Endothelial cell of umbilical vein (primary cell): ENCODE data around the gene ZBTB39. TPM values are rescaled to one million over a fixed set of nuclear protein-coding genes. Genes with fewer than 3 reads are reported as not detected.

Source experiments
- BruUV-seq: library from RNA; stranded (reverse); fragments of 400-500 nt; replicated peaks from 2 replicates; lab custom pipeline; 2021; lab: Mats Ljungman, UMichigan
- CTCF ChIA-PET: fragments of 300-600, 350-600 bp; sonication (Branson Sonifier 250); formaldehyde crosslinking; loops from one replicate; lab custom pipeline; 2021; ENCODE audit warnings: antibody characterized with exemption, inconsistent platforms; lab: Charles Lee
- POLR2A ChIA-PET: fragments of 300-600, 350-600 bp; sonication (Branson Sonifier 250); formaldehyde crosslinking; loops from one replicate; lab custom pipeline; 2021; ENCODE audit warnings: antibody characterized with exemption, inconsistent platforms; lab: Charles Lee
- DNase-seq: peaks from one replicate; pipeline ENCODE4 v3.0.0-alpha.2; 2011; ENCODE audit warnings: low read depth, low spot score
- FAIRE-seq: peaks from 2 replicates; lab custom pipeline; 2011; peaks lifted over from hg19 to GRCh38; lab: Jason Lieb, UNC
- H2AFZ ChIP-seq: 2 replicates; pipeline ENCODE4 v1.6.0; 2012; ENCODE audit warnings: low read depth, low read length, control low read depth, inconsistent platforms
- H3K27ac ChIP-seq: 2 replicates; pipeline ENCODE4 v1.5.1; 2011; ENCODE audit warnings: low read depth, mild to moderate bottlenecking, control low read depth, low read length, moderate library complexity; ENCODE audit not compliant: insufficient read depth
- H3K27me3 ChIP-seq, 2 experiments: 2 replicates each; pipeline versions ENCODE4 v1.6.0 to v1.6.1; 2011; ENCODE audit warnings: low read length in 2 of 2, mixed read lengths in 1 of 2; ENCODE audit not compliant: control insufficient read depth in 2 of 2, insufficient read depth in 2 of 2
- H3K36me3 ChIP-seq, 2 experiments: 2 replicates in 1 of 2; 3 replicates in 1 of 2; pipeline ENCODE4 v1.5.1; 2011; ENCODE audit warnings: low read length in 2 of 2, mild to moderate bottlenecking in 1 of 2, moderate library complexity in 1 of 2; ENCODE audit not compliant: control insufficient read depth in 2 of 2, insufficient read depth in 2 of 2; ENCODE audit errors: extremely low read depth in 1 of 2
- H3K4me1 ChIP-seq: 3 replicates; pipeline ENCODE4 v1.5.1; 2011; ENCODE audit warnings: mild to moderate bottlenecking, low read length; ENCODE audit not compliant: control insufficient read depth, insufficient read depth; ENCODE audit errors: extremely low read depth
- H3K4me2 ChIP-seq: 2 replicates; pipeline ENCODE4 v1.6.1; 2011; ENCODE audit warnings: low read length, control low read depth, mixed read lengths; ENCODE audit not compliant: insufficient read depth
- H3K4me3 ChIP-seq, 3 experiments: fragments of 200-600 bp in 1 of 3; sonication (generic), shearing (Covaris generic) in 1 of 3; replicated peaks in 1 of 3; 2 replicates each; pipeline ENCODE4 v1.5.1; 2011 to 2016; ENCODE audit warnings: control low read depth in 3 of 3, low read length in 3 of 3, mild to moderate bottlenecking in 2 of 3, inconsistent platforms in 1 of 3, low read depth in 1 of 3, moderate library complexity in 1 of 3; ENCODE audit not compliant: insufficient read depth in 1 of 3
- H3K79me2 ChIP-seq: 2 replicates; pipeline ENCODE4 v1.6.0; 2012; ENCODE audit warnings: low read length, inconsistent platforms; ENCODE audit not compliant: control insufficient read depth, insufficient read depth
- H3K9ac ChIP-seq: replicated peaks from 2 replicates; pipeline ENCODE3; 2011; ENCODE audit warnings: low read length, control low read depth; ENCODE audit not compliant: insufficient read depth; ENCODE audit errors: extremely low read depth
- H3K9me1 ChIP-seq: replicated peaks from 3 replicates; pipeline ENCODE4 v1.6.0; 2011; ENCODE audit warnings: mild to moderate bottlenecking, low read length; ENCODE audit not compliant: control insufficient read depth, insufficient read depth; ENCODE audit errors: extremely low read depth
- H3K9me3 ChIP-seq: replicated peaks from 2 replicates; pipeline ENCODE4 v1.5.1; 2012; ENCODE audit warnings: low read length, inconsistent platforms; ENCODE audit not compliant: control insufficient read depth, insufficient read depth
- H4K20me1 ChIP-seq: replicated peaks from 2 replicates; pipeline ENCODE3; 2011; ENCODE audit warnings: mild to moderate bottlenecking, low read length; ENCODE audit not compliant: control insufficient read depth, insufficient read depth; ENCODE audit errors: extremely low read depth
- EZH2 ChIP-seq: IDR thresholded peaks from 2 replicates; pipeline ENCODE4 v1.6.1; 2012; ENCODE audit warnings: borderline replicate concordance, low read depth, mild to moderate bottlenecking, moderate library complexity, low read length, inconsistent platforms; ENCODE audit not compliant: severe bottlenecking
- FOS ChIP-seq: IDR thresholded peaks from 2 replicates; pipeline ENCODE4 v1.6.1; 2011; ENCODE audit warnings: mild to moderate bottlenecking, low read length, moderate library complexity, borderline replicate concordance; ENCODE audit not compliant: insufficient read depth
- GATA2 ChIP-seq: IDR thresholded peaks from 2 replicates; pipeline ENCODE4 v1.7.0; 2011; ENCODE audit warnings: low read depth, mild to moderate bottlenecking, moderate library complexity, mixed read lengths, low read length; ENCODE audit not compliant: insufficient read length, insufficient read depth
- JUN ChIP-seq: IDR thresholded peaks from 2 replicates; pipeline ENCODE4 v1.6.1; 2011; ENCODE audit warnings: borderline replicate concordance, low read depth; ENCODE audit not compliant: insufficient read length, insufficient read depth
- MYC ChIP-seq: IDR thresholded peaks from one replicate; pipeline ENCODE4 v1.6.1; 2011; ENCODE audit warnings: mild to moderate bottlenecking, low read depth, low read length
- POLR2AphosphoS5 ChIP-seq: IDR thresholded peaks from 2 replicates; pipeline ENCODE4 v1.6.1; 2012; ENCODE audit warnings: low read depth, mild to moderate bottlenecking, control low read depth, low read length, moderate library complexity; ENCODE audit not compliant: insufficient read depth
- dilution Hi-C: fragments of 300-500 bp; cut with MboI; formaldehyde crosslinking; loops from one replicate; pipeline ENCODE4 v1.15.0; 2019; ENCODE audit warnings: low sequenced_read_pairs; ENCODE audit not compliant: extremely low pct_ligation_motif_present
- intact Hi-C: fragments of 100-400 bp; cut with micrococcal nuclease; formaldehyde crosslinking; loops from one replicate; pipeline ENCODE4 v1.10.0; 2022
- polyA plus RNA-seq, 4 experiments: library from polyadenylated mRNA; depleted of rRNA in 3 of 4; stranded (reverse) in 3 of 4; unstranded in 1 of 4; fragments of >200 nt; gene quantifications; 2 replicates each; pipeline versions ENCODE4 v1.2.1 to v1.2.3, GENCODE V29; 2011 to 2012; ENCODE audit warnings: missing spikeins in 1 of 4
- total RNA-seq: library from RNA; stranded (reverse); gene quantifications from 2 replicates; pipeline ENCODE4 v1.2.3, GENCODE V29; 2021
- TF ChIP-seq, protein P1 (sequence below), 2 donors: IDR thresholded peaks; 1 replicate in 1 of 2; 2 replicates in 1 of 2; pipeline ENCODE4 v1.5.1; 2011; ENCODE audit warnings: low read length in 2 of 2, mild to moderate bottlenecking in 2 of 2, moderate library complexity in 2 of 2, control low read depth in 1 of 2, inconsistent platforms in 1 of 2, low read depth in 1 of 2; ENCODE audit not compliant: insufficient read depth in 1 of 2; ENCODE audit errors: extremely low read depth in 1 of 2
- TF ChIP-seq, protein P2 (sequence below): IDR thresholded peaks from 2 replicates; pipeline ENCODE4 v1.6.1; 2011; ENCODE audit not compliant: insufficient read depth, insufficient read length

ZBTB39 gene
- total and polyA plus RNA-seq, 2 donors (not counting 3 experiments of a cell fraction or from before 2014, with no cell fraction given) = 5.9 to 8.5 TPM

GRCh38 chr12:57008178-57008577 is 1.8 kb upstream of the ZBTB39 start:
- Histone ChIP-seq H3K4me1 (peaks cover 8% of the 10 kb centered on the region), H3K27me3 (peaks cover 9 to 14% of the 10 kb centered on the region in 2 experiments), H3K27ac (no peak overlapping the region), H3K9me1 (no peaks in the 10 kb centered on the region), H3K79me2 (peaks cover 17% of the 10 kb centered on the region), H3K4me3 (no peak overlapping the region), H3K9me3 (no peaks in the 10 kb centered on the region), H2AFZ (no peak overlapping the region), H3K36me3 (peaks cover 0 to 11% of the 10 kb centered on the region in 2 experiments), H3K9ac (no peak overlapping the region), H4K20me1 (no peaks in the 10 kb centered on the region), H3K4me2 (no peak overlapping the region)
- ChIA-PET CTCF (interaction anchor here (0.9 to 5.5 kb wide), 7 partner anchors 9 to 116 kb away, joined by 3 to 32 read pairs (median 4); partner anchors contain the start of gene STAT6), POLR2A (no interaction called here)
- DNase-seq (peak; percentile 73), FAIRE-seq (peak; percentile 89)
- intact Hi-C loops = loop anchor here (1.0 kb wide), 3 partner anchors 53 to 175 kb away; no protein-coding TSS in a partner anchor
- dilution Hi-C loops = no loop called here
- TF ChIP-seq, protein P1, sequence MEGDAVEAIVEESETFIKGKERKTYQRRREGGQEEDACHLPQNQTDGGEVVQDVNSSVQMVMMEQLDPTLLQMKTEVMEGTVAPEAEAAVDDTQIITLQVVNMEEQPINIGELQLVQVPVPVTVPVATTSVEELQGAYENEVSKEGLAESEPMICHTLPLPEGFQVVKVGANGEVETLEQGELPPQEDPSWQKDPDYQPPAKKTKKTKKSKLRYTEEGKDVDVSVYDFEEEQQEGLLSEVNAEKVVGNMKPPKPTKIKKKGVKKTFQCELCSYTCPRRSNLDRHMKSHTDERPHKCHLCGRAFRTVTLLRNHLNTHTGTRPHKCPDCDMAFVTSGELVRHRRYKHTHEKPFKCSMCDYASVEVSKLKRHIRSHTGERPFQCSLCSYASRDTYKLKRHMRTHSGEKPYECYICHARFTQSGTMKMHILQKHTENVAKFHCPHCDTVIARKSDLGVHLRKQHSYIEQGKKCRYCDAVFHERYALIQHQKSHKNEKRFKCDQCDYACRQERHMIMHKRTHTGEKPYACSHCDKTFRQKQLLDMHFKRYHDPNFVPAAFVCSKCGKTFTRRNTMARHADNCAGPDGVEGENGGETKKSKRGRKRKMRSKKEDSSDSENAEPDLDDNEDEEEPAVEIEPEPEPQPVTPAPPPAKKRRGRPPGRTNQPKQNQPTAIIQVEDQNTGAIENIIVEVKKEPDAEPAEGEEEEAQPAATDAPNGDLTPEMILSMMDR (IDR thresholded peaks at IDR 0.05; ENCODE audit: extremely low read depth in 1 of 2, insufficient read depth in 1 of 2, low read depth in 1 of 2, low read length in 2 of 2) = peak; percentile 41 to 47
- TF ChIP-seq GATA2 (no peak), FOS (no peak)
- BruUV-seq = no TSS peak

- no TSS peak for BruUV-seq
- Histone ChIP-seq H3K36me3 (peaks cover 0 to 23% of the 10 kb centered on the region in 2 experiments), H3K27ac (no peak overlapping the region), H3K27me3 (peaks cover 1 to 6% of the 10 kb centered on the region in 2 experiments), H2AFZ (peak overlapping the region; percentile 70), H3K4me3 (peak overlapping the region in 1 of 3 experiments; percentile 39), H4K20me1 (no peaks in the 10 kb centered on the region), H3K79me2 (peaks cover 17% of the 10 kb centered on the region), H3K9ac (no peak overlapping the region), H3K4me1 (peaks cover 8% of the 10 kb centered on the region), H3K4me2 (peak overlapping the region; percentile 62), H3K9me1 (no peaks in the 10 kb centered on the region), H3K9me3 (no peaks in the 10 kb centered on the region)
- CTCF ChIA-PET = interaction anchor here (1.6 to 5.5 kb wide), 2 partner anchors 13 to 105 kb away, joined by 4 to 32 read pairs; partner anchors contain the start of gene STAT6
- POLR2A ChIA-PET = no interaction called here
- intact Hi-C loops (no loop called here), dilution Hi-C loops (no loop called here)
- DNase-seq = no peak
- FAIRE-seq = peak; percentile 47
- TF ChIP-seq FOS (no peak), MYC (no peak), JUN (no peak), EZH2 (no peak), POLR2AphosphoS5 (no peak)
- TF ChIP-seq, protein P2, sequence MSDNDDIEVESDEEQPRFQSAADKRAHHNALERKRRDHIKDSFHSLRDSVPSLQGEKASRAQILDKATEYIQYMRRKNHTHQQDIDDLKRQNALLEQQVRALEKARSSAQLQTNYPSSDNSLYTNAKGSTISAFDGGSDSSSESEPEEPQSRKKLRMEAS = no peak
- TF ChIP-seq, protein P1 (IDR thresholded peaks at IDR 0.05; ENCODE audit: extremely low read depth in 1 of 2, insufficient read depth in 1 of 2, low read depth in 1 of 2, low read length in 2 of 2) = no peak
Observed at GRCh38 chr12:57006809-57007475, 596 bp upstream of the ZBTB39 start.
